GM19099 (cell line): ENCODE data around the gene APBB1IP.

Experiments used
- POLR2A ChIP-seq: IDR thresholded peaks from 3 replicates; pipeline ENCODE4 v1.6.1; 2011; ENCODE audit warnings: low read depth; ENCODE audit not compliant: insufficient read length; ENCODE audit errors: extremely low read depth

Gene APBB1IP

DNA sequence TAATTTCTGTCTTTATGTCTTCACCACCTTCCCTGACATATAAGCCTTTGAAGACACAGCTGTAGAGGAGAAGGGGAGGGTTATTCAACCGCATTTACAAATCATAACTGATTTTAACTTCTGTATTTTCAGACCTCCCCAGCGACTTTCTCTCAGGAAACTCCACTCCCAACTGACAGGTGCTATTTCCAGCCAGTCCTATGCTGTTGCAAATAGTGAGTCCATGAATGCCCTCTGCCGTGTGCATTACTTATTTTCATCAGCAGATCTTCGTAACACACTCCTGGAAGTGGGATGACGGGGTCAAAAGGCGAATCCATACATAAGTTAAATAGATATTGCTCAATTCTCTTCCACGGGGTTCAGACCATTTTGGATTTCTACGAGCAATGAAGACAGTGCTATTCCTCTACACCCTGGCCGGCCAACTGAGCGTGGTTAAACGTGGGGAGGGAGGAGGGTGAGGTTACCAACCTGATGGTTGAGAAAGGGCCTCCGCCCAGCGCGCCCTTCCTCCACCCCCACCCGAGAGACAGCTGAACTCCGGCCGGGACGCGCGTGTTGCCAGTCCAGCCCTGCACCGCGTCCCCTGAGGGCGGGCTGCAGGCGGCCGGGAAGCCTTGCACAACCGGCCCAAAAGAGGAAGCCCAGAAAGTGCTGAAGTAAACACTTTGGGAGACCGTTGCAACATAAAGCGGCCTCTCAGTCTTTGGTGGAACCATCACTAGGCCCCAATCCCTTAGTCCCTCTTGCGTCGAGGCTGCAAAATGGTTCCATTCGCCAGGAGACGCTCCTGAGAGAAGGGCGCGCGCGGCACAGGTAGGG is at the start of gene APBB1IP:
APBB1IP (plus strand) TSS at position 705 of the 825 bp plus-strand sequence. CDS start 53,986 bp downstream, outside the sequence.
- peak; percentile 74 for TF ChIP-seq POLR2A

DNA sequence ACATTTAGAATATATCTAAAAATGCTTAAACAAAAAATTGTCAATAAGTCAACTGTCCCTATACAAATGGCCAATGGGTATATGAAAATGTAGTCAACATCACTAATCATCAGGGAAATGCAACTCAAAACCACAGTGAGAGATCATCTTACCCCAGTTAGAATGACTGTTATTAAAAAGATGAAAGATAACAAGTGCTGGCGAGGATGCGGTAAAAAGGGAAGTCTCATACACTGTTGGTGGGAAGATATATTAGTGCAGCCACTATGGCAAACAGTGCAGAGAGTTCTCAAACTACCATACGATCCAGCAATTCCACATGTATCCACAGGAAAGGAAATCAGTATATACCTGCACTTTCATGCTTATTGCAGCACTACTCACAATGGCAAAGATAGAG is 48.6 kb upstream of the APBB1IP start:
- TF ChIP-seq POLR2A: no peak

GRCh38 chr10:26391701-26392695 is 46.1 kb upstream of the APBB1IP start:
- TF ChIP-seq POLR2A: no peak

- no peak for TF ChIP-seq POLR2A
Observed at GRCh38 chr10:26407406-26407969, 30.7 kb upstream of the APBB1IP start.

DNA sequence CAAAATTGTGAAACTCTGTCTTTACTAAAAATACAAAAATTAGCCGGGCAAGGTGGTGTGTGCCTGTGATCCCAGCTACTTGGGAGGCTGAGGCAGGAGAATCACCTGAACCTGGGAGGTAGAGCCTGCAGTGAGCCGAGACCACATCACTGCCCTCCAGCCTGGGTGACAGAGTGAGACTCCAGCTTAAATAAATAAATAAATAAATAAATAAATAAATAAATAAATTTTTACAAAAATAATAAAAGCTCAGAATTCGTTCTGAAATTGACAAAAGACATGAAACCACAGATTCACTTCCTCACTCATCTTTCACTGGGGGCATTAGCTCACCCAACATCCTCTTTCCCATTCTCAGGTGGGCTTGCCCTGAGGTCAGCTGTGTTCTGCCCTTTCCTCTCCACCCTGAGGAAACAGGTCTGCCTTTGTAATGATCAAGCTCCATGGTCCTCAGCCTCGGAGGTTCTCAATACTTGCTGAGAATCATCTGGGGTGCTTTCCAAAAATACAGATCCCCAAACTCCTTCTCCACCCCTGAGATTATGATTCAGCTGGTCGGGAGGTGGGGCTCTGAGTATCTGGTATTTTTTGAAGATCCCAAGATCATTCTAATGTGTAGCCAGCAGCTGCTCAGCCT is 29.2 kb upstream of the APBB1IP start:
- no peak for TF ChIP-seq POLR2A

DNA sequence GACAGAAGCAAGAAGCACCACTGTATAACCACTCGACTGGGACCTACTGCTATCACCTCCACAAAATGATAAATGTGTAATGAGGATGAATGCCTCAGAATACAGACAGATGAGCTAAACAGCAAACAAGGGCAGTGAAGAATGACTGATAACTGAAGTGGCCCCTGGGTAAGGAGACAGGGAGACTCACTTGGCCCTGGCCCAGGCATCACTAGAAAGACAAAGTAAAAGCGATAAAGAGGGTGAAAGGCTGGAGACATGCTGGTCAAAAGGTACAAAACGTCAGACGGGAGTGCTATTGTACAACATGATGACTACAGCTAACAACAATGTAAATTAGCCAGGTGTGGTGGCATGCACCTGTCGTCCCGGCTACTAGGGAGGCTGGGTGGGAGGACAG is 27.8 kb upstream of the APBB1IP start:
- no peak for TF ChIP-seq POLR2A

DNA sequence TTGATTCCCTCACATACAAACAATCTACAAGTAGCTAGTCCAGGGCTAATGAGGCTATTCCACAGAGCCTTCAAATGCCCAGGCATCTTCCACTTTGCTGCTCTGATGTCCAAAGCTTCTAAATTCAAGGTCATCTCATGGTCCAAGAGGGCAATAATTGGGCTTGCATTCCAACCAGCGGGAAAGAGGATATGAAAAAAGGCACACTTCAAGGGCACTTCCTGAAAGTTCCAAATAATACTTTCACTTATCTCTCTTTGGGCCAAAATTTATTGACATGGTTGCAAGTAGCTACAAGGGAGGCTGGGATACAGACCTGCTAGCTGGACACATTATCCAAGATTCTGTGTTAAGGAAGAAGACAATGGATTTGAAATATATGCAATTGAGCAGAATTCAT is 25.2 kb upstream of the APBB1IP start:
- no peak for TF ChIP-seq POLR2A

DNA sequence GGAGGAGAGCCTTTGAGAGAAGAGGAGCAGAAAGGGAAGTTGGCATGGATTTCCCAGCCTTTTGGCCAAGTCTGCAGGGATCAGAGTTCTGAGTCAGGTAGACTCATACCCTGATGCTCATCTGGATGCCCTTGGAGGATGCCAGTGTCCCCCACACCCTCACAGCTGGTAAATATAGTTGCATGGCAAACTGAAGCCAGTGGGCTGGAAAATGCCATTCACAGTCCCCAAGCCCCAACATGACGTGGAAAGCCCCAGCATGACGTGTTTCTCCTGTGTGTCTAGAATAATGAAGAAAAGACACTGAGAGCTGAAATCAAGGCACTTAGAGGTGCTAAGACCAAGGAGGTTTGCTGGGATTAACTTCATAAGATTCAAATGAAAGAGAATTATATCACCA is 24.8 kb upstream of the APBB1IP start:
- no peak for TF ChIP-seq POLR2A

- TF ChIP-seq POLR2A: no peak
Observed at GRCh38 chr10:26417136-26417535, 21.0 kb upstream of the APBB1IP start.

DNA sequence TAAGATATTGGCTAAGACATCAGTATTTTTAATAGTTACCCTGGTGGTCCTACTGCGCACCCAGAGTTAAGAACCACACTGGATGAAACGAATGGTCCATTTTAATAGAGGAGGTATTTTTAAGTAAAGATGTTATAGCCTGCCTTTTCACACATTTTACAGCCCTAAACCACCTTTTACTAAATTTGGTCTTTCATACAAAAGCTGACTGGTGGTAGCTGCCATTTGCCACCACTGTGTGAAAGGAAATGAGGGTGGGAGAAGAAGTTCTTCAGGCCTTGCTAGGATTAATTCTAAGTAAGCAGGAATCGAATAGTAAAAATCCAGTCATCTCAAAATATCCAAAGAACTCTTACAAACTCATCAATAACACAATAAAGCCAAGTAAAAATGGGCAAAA is 15.2 kb upstream of the APBB1IP start:
- TF ChIP-seq POLR2A: no peak

DNA sequence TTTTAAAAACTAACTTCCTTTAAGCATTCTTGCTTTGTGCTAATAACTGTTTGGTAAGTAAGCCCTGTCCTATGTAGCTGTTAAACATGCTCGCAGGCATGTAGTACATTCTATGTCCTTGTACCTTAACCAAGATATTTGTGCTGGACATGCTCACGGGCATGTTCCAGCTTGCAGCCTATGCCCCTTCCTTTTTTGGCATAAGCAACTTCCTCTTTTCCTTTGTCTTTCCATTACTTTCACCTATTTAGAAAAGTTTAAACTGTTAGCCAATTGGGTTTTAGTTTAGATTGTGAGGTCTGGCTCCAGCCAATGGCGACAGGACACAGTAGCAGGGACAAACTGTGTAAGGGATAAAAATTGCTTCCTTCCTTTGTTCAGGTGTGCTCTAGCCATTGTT is 14.4 kb upstream of the APBB1IP start:
- TF ChIP-seq POLR2A: no peak

- TF ChIP-seq POLR2A: peak; percentile 45
Observed at GRCh38 chr10:26430641-26431163, 7.4 kb upstream of the APBB1IP start.

DNA sequence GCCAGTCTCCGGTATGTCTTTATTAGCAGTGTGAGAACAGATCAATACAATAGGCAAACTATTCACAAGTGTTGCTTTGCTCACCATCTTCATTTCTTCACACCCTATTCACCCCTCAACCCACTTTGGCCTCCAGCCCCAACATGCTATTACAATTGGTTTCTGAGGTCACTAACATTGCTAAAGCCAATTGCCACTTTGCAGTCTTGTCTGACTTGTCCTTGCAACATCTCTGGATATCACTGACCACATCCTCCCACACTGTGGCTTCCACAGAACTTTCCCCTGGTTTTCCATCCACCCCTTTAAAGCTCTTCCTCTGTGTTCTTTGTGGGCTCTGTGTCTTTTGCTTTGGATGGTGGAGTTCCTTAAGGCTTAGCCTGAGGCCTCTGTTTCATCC is 5.2 kb upstream of the APBB1IP start:
- no peak for TF ChIP-seq POLR2A

- TF ChIP-seq POLR2A: no peak
Observed at GRCh38 chr10:26435852-26436251, 2.3 kb upstream of the APBB1IP start.
